Hepatocyte (in vitro differentiated cells): Measurements from ENCODE around the gene PDCD6IP.

ENCODE experiments used
- EZH2phosphoT487 ChIP-seq: fragments of 200-600 bp; sonication (generic); IDR thresholded peaks from one replicate; pipeline ENCODE4 v1.6.1; 2018; ENCODE audit warnings: antibody characterized with exemption, mild to moderate bottlenecking, low read depth, moderate library complexity; ENCODE audit not compliant: unreplicated experiment, severe bottlenecking
- TF ChIP-seq, protein P1 (sequence below): fragments of 200-600 bp; sonication (generic); IDR thresholded peaks from 2 replicates; pipeline ENCODE4 v1.5.1; 2016; ENCODE audit warnings: antibody characterized with exemption, mild to moderate bottlenecking; ENCODE audit not compliant: poor library complexity

DNA sequence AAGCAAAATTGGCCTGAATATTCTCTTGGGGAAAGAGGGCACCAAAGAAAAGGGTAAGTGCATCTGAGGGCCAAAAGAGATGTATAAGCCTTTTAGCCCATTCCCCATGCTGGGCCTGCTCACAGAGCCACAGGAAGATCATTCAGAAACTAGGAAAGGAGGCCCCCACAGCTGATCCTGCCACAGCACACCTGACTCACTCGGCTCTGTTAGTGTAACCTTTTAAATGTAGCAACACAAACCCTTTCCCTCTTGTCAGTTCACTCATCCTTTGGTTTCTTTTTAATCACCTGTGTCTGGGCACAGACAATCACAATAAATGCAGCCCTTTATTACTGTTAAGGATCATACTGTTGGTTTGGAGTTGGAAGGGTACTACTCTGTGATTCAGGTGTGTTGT lies 69.9 kb downstream of the PDCD6IP start:
- TF ChIP-seq EZH2phosphoT487, result no peak
- TF ChIP-seq, protein P1, sequence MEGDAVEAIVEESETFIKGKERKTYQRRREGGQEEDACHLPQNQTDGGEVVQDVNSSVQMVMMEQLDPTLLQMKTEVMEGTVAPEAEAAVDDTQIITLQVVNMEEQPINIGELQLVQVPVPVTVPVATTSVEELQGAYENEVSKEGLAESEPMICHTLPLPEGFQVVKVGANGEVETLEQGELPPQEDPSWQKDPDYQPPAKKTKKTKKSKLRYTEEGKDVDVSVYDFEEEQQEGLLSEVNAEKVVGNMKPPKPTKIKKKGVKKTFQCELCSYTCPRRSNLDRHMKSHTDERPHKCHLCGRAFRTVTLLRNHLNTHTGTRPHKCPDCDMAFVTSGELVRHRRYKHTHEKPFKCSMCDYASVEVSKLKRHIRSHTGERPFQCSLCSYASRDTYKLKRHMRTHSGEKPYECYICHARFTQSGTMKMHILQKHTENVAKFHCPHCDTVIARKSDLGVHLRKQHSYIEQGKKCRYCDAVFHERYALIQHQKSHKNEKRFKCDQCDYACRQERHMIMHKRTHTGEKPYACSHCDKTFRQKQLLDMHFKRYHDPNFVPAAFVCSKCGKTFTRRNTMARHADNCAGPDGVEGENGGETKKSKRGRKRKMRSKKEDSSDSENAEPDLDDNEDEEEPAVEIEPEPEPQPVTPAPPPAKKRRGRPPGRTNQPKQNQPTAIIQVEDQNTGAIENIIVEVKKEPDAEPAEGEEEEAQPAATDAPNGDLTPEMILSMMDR, result no peak
